Measurements from ENCODE around the gene FKBP10.
"Not testable (repeated sequence)": the region's sequence is repeated elsewhere in the genome, so short reads cannot be mapped to it uniquely, and the experiment has no call there.

Gene FKBP10

GRCh38 chr17:41812381-41813151, at the start of gene FKBP10:
TSS of gene FKBP10 (plus strand) at chr17:41813004. CDS start at chr17:41813035, 31 bp downstream.
- no peak for DNase-seq (ENCODE audit: low read depth in 3 of 3)

- DNase-seq (ENCODE audit: low read depth in 3 of 3): no peak
These were observed 49.5 kb upstream of the FKBP10 start for GRCh38 chr17:41763327-41763726.

- DNase-seq (ENCODE audit: low read depth in 3 of 3): no peak
These were observed 46.7 kb upstream of the FKBP10 start for GRCh38 chr17:41766135-41766534.

GRCh38 chr17:41767324-41768042, 45.3 kb upstream of the FKBP10 start:
- DNase-seq (ENCODE audit: low read depth in 3 of 3): no peak

- no peak for DNase-seq (ENCODE audit: low read depth in 3 of 3)
These were observed 44.0 kb upstream of the FKBP10 start for GRCh38 chr17:41768682-41769288.

GRCh38 chr17:41769346-41769862, 43.4 kb upstream of the FKBP10 start:
- DNase-seq (ENCODE audit: low read depth in 3 of 3): no peak

GRCh38 chr17:41769985-41770384, 42.8 kb upstream of the FKBP10 start:
- no peak for DNase-seq (ENCODE audit: low read depth in 3 of 3)

- DNase-seq (ENCODE audit: low read depth in 3 of 3): no peak
These were observed 41.2 kb upstream of the FKBP10 start for GRCh38 chr17:41771389-41772206.

- DNase-seq (ENCODE audit: low read depth in 3 of 3): no peak
These were observed 40.6 kb upstream of the FKBP10 start for GRCh38 chr17:41772218-41772585.

GRCh38 chr17:41772586-41773189, 40.1 kb upstream of the FKBP10 start:
- no peak for DNase-seq (ENCODE audit: low read depth in 3 of 3)

GRCh38 chr17:41773190-41773588, 39.6 kb upstream of the FKBP10 start:
- DNase-seq (ENCODE audit: low read depth in 3 of 3): no peak

- DNase-seq (ENCODE audit: low read depth in 3 of 3): no peak
These were observed 39.0 kb upstream of the FKBP10 start for GRCh38 chr17:41773731-41774193.

GRCh38 chr17:41775394-41776226, 37.2 kb upstream of the FKBP10 start:
- DNase-seq (ENCODE audit: low read depth in 3 of 3): no peak

GRCh38 chr17:41776262-41776900, 36.4 kb upstream of the FKBP10 start:
- not testable (repeated sequence) for DNase-seq (ENCODE audit: low read depth in 3 of 3)

- no peak for DNase-seq (ENCODE audit: low read depth in 3 of 3)
These were observed 35.6 kb upstream of the FKBP10 start for GRCh38 chr17:41777157-41777573.

- no peak for DNase-seq (ENCODE audit: low read depth in 3 of 3)
These were observed 35.1 kb upstream of the FKBP10 start for GRCh38 chr17:41777574-41778188.

- no peak for DNase-seq (ENCODE audit: low read depth in 3 of 3)
These were observed 32.9 kb upstream of the FKBP10 start for GRCh38 chr17:41779954-41780353.

GRCh38 chr17:41781404-41782110, 31.2 kb upstream of the FKBP10 start:
- no peak for DNase-seq (ENCODE audit: low read depth in 3 of 3)

- DNase-seq (ENCODE audit: low read depth in 3 of 3): no peak
These were observed 30.7 kb upstream of the FKBP10 start for GRCh38 chr17:41782142-41782541.

All from stimulated activated CD4-positive, alpha-beta T cell treated with anti-CD3 and anti-CD28 coated beads, TNF-alpha, amount 100 ng/mL, for 48 hours (primary cell).